SK-N-SH treated with all-trans-retinoic acid at 6 μM for 48 hours (cell line): ENCODE data around the gene EZR.

Experiments used
- ARNTL ChIP-seq: fragments of 450-650 bp; formaldehyde crosslinking; IDR thresholded peaks from 2 replicates; pipeline ENCODE4 v1.5.0; 2020; ENCODE audit warnings: low read depth, mild to moderate bottlenecking, moderate library complexity, borderline replicate concordance
- CREB5 ChIP-seq: fragments of 250-450 bp; sonication (Bioruptor Pico); IDR thresholded peaks from 2 replicates; pipeline ENCODE4 v1.5.1; 2020; ENCODE audit warnings: low read depth, mild to moderate bottlenecking, moderate library complexity
- ISL1 ChIP-seq: fragments of 250-450 bp; sonication (Bioruptor Pico); IDR thresholded peaks from 2 replicates; pipeline ENCODE4 v2.1.2; 2022; ENCODE audit warnings: mild to moderate bottlenecking, moderate library complexity
- OSR1 ChIP-seq: fragments of 250-450 bp; sonication (Bioruptor Pico); IDR thresholded peaks from 2 replicates; pipeline ENCODE4 v1.8.0; 2022; ENCODE audit warnings: moderate library complexity, mild to moderate bottlenecking, inconsistent platforms
- PATZ1 ChIP-seq: fragments of 250-450 bp; sonication (Bioruptor Pico); IDR thresholded peaks from 2 replicates; pipeline ENCODE4 v1.8.0; 2020; ENCODE audit warnings: mild to moderate bottlenecking, moderate library complexity, borderline replicate concordance
- PPARA ChIP-seq: fragments of 250-450 bp; sonication (Bioruptor Pico); IDR thresholded peaks from 2 replicates; pipeline ENCODE4 v1.5.0; 2020; ENCODE audit warnings: mild to moderate bottlenecking, borderline replicate concordance
- RARB ChIP-seq: fragments of 250-450 bp; sonication (Bioruptor Pico); IDR thresholded peaks from 2 replicates; pipeline ENCODE4 v1.8.0; 2021; ENCODE audit warnings: mild to moderate bottlenecking, moderate library complexity
- TSHZ2 ChIP-seq: fragments of 250-450 bp; sonication (Bioruptor Pico); IDR thresholded peaks from 2 replicates; pipeline ENCODE4 v1.5.0; 2020; ENCODE audit warnings: mild to moderate bottlenecking, moderate library complexity
- ZFP3 ChIP-seq: fragments of 250-450 bp; sonication (Bioruptor Pico); IDR thresholded peaks from 2 replicates; pipeline ENCODE4 v1.5.0; 2020; ENCODE audit warnings: mild to moderate bottlenecking, moderate library complexity
- ZFP30 ChIP-seq: fragments of 450-650 bp; formaldehyde crosslinking; IDR thresholded peaks from 2 replicates; pipeline ENCODE4 v1.5.0; 2022; ENCODE audit warnings: mild to moderate bottlenecking, moderate library complexity
- ZNF70 ChIP-seq: fragments of 450-650 bp; formaldehyde crosslinking; IDR thresholded peaks from 2 replicates; pipeline ENCODE4 v1.5.0; 2020; ENCODE audit warnings: mild to moderate bottlenecking, moderate library complexity
- ZNF8 ChIP-seq: fragments of 450-650 bp; formaldehyde crosslinking; IDR thresholded peaks from 2 replicates; pipeline ENCODE4 v1.5.0; 2020; ENCODE audit warnings: mild to moderate bottlenecking, moderate library complexity

- TF ChIP-seq PATZ1 (CRISPR knock-in tag) (no peak), PPARA (CRISPR knock-in tag) (no peak), ARNTL (CRISPR knock-in tag) (no peak), OSR1 (CRISPR knock-in tag) (no peak), TSHZ2 (CRISPR knock-in tag) (no peak), ISL1 (CRISPR knock-in tag) (no peak), ZFP30 (CRISPR knock-in tag) (no peak), CREB5 (CRISPR knock-in tag) (no peak), RARB (CRISPR knock-in tag) (no peak), ZFP3 (no peak), ZNF8 (CRISPR knock-in tag) (no peak), ZNF70 (CRISPR knock-in tag) (no peak)
Measured at GRCh38 chr6:158725704-158726103, 93.5 kb downstream of the EZR start.
